Measurements from ENCODE around the gene ATP8A2. TPM values are rescaled to one million over a fixed set of nuclear protein-coding genes. Genes with fewer than 3 reads are reported as not detected.

Gene ATP8A2
- total RNA-seq, 4 donors from 2014 or later: 0.20 to 1.1 (median 0.59) TPM

GRCh38 chr13:25902455-25902854, 530.7 kb downstream of the ATP8A2 start:
- Histone ChIP-seq H3K4me3 (no peak overlapping the region), H3K36me3 (no peaks in the 10 kb centered on the region), H3K4me1 (peaks cover 0 to 14% (median 6%) of the 10 kb centered on the region in 4 donors), H3K9me3 (no peaks in the 10 kb centered on the region), H3K27ac (no peak overlapping the region), H3K27me3 (no peaks in the 10 kb centered on the region)
- 66 to 89% methylated on average over 6 of the region's 6 CpGs for WGBS, 2 donors (ENCODE audit: low coverage in 1 of 2)
- intact Hi-C loops (cut with DNase I; ENCODE audit: low total_unique reads): no loop called here
- in situ Hi-C loops (cut with MboI; ENCODE audit: low pct_ligation_motif_present in 1 of 4, low pct_unique_long_range_greater_than_20kb in 1 of 4, low sequenced_read_pairs in 3 of 4): no loop called here
- DNase-seq: no peak
- no peak for TF ChIP-seq POLR2AphosphoS5 (IDR thresholded peaks at IDR 0.05)
- no peak for TF ChIP-seq POLR2A (IDR thresholded peaks at IDR 0.05)
- TF ChIP-seq, protein P1, sequence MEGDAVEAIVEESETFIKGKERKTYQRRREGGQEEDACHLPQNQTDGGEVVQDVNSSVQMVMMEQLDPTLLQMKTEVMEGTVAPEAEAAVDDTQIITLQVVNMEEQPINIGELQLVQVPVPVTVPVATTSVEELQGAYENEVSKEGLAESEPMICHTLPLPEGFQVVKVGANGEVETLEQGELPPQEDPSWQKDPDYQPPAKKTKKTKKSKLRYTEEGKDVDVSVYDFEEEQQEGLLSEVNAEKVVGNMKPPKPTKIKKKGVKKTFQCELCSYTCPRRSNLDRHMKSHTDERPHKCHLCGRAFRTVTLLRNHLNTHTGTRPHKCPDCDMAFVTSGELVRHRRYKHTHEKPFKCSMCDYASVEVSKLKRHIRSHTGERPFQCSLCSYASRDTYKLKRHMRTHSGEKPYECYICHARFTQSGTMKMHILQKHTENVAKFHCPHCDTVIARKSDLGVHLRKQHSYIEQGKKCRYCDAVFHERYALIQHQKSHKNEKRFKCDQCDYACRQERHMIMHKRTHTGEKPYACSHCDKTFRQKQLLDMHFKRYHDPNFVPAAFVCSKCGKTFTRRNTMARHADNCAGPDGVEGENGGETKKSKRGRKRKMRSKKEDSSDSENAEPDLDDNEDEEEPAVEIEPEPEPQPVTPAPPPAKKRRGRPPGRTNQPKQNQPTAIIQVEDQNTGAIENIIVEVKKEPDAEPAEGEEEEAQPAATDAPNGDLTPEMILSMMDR (IDR thresholded peaks at IDR 0.05): no peak
- no peak for TF ChIP-seq EP300 (IDR thresholded peaks at IDR 0.05; ENCODE audit: low read depth)

DNA sequence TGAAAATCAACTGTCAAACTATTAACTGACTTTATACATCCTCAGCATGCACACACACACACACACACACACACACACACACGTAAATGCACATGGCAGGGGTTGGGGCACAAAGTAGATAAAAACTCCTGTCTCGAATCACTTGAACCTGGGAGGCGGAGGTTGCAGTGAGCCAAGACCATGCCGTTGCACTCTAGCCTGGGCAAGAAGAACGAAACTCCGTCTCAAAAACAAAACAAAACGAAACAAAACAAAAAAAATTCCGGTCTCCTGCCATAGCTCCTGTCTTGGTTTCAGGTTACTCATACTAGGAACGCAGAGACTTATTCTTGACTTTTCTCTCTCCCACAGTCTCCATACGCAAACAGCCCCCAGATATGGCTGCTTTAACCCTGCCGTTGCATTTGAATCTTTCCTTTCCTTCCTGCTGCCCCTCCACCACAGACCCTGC, 531.1 kb downstream of the ATP8A2 start:
- intact Hi-C loops (cut with DNase I; ENCODE audit: low total_unique reads): no loop called here
- Histone ChIP-seq H3K36me3 (no peaks in the 10 kb centered on the region), H3K27me3 (no peaks in the 10 kb centered on the region), H3K4me1 (peaks cover 0 to 14% (median 6%) of the 10 kb centered on the region in 4 donors), H3K27ac (no peak overlapping the region), H3K4me3 (no peak overlapping the region), H3K9me3 (no peaks in the 10 kb centered on the region)
- DNase-seq: no peak
- TF ChIP-seq, protein P1 (IDR thresholded peaks at IDR 0.05): no peak
- no peak for TF ChIP-seq EP300 (IDR thresholded peaks at IDR 0.05; ENCODE audit: low read depth)
- TF ChIP-seq POLR2AphosphoS5 (IDR thresholded peaks at IDR 0.05): no peak
- TF ChIP-seq POLR2A (IDR thresholded peaks at IDR 0.05): no peak
- in situ Hi-C loops (cut with MboI; ENCODE audit: low pct_ligation_motif_present in 1 of 4, low pct_unique_long_range_greater_than_20kb in 1 of 4, low sequenced_read_pairs in 3 of 4): no loop called here
- WGBS, 2 donors (ENCODE audit: low coverage in 1 of 2): 63 to 75% methylated on average over 7 to 11 of the region's 11 CpGs

GRCh38 chr13:25904830-25905229, 533.1 kb downstream of the ATP8A2 start:
- no peaks in the 10 kb centered on the region for H3K36me3 ChIP-seq
- in situ Hi-C loops (cut with MboI; ENCODE audit: low pct_ligation_motif_present in 1 of 4, low pct_unique_long_range_greater_than_20kb in 1 of 4, low sequenced_read_pairs in 3 of 4) (no loop called here), intact Hi-C loops (cut with DNase I; ENCODE audit: low total_unique reads) (no loop called here)
- H3K4me3 ChIP-seq: no peak overlapping the region
- no peak overlapping the region for H3K27ac ChIP-seq
- no peaks in the 10 kb centered on the region for H3K9me3 ChIP-seq
- H3K27me3 ChIP-seq: no peaks in the 10 kb centered on the region
- no peak for DNase-seq
- peaks cover 0 to 14% (median 6%) of the 10 kb centered on the region in 4 donors for H3K4me1 ChIP-seq
- TF ChIP-seq EP300 (IDR thresholded peaks at IDR 0.05; ENCODE audit: low read depth) (no peak), POLR2AphosphoS5 (IDR thresholded peaks at IDR 0.05) (no peak), POLR2A (IDR thresholded peaks at IDR 0.05) (no peak)
- TF ChIP-seq, protein P1 (IDR thresholded peaks at IDR 0.05): no peak
- WGBS, 2 donors (ENCODE audit: low coverage in 1 of 2): 96 to 97% methylated on average over 10 of the region's 10 CpGs

GRCh38 chr13:25905611-25906010, 533.8 kb downstream of the ATP8A2 start:
- in situ Hi-C loops (cut with MboI; ENCODE audit: low pct_ligation_motif_present in 1 of 4, low pct_unique_long_range_greater_than_20kb in 1 of 4, low sequenced_read_pairs in 3 of 4) (no loop called here), intact Hi-C loops (cut with DNase I; ENCODE audit: low total_unique reads) (no loop called here)
- DNase-seq: peak; percentile 62
- no peaks in the 10 kb centered on the region for H3K36me3 ChIP-seq
- H3K4me1 ChIP-seq: peaks cover 0 to 14% (median 6%) of the 10 kb centered on the region in 4 donors
- no peak overlapping the region for H3K4me3 ChIP-seq
- 0 to 61% methylated on average over 1 to 5 of the region's 5 CpGs for WGBS, 2 donors (ENCODE audit: low coverage in 1 of 2)
- TF ChIP-seq POLR2AphosphoS5 (IDR thresholded peaks at IDR 0.05): no peak
- TF ChIP-seq EP300 (IDR thresholded peaks at IDR 0.05; ENCODE audit: low read depth): no peak
- TF ChIP-seq, protein P1 (IDR thresholded peaks at IDR 0.05): no peak
- TF ChIP-seq POLR2A (IDR thresholded peaks at IDR 0.05): no peak
- H3K9me3 ChIP-seq: no peaks in the 10 kb centered on the region
- H3K27ac ChIP-seq: peak overlapping the region in 3 of 4 donors; percentile 19 to 32 (median 29)
- H3K27me3 ChIP-seq: no peaks in the 10 kb centered on the region

Data from transverse colon (tissue), 4 donors.